Measurements from ENCODE around the gene PSMB5.

Gene PSMB5

DNA sequence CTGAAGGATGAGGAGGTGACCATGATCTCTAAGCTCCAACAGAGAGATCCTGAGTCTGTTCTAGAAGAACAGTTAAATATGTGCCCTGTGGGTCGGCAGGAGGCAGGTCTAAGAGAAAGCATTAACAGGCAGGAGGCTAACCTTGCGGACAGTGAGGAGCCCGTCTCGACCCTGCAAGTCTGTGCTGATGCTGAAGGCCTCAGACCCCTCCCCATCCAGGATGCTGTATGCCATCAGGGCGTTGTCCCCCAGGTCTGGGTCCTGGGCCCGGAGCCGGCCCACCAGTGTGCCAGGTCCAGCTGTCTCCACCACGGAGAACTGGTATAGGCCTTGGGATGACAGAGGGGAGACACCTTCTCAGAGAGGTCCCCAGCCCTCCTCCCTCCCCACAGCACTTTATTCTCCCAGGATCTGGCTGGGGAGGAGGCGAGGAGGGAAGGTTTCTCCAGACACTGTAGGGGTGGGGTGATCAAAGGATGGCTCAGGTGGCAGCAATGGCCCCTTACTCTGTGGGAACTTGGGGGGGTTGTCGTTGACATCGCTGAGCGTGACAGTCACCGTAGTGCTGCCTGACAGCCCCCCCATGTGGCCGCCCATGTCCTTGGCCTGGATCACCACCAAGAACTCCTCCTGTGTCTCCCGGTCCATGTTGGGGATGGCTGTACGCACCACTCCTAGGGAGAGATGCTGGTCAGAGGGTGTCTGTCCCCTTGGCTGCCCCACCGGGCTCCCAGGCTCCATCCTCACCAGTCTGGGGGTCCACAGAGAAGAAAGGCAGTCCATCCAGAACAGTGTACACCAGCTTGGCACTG is 19.5 kb upstream of the PSMB5 start:
- no peak for DNase-seq (ENCODE audit: extremely low spot score)
- ChIA-PET POLR2A (interaction anchor here (1.0 to 5.1 kb wide), 5 partner anchors 47 to 73 kb away, joined by 3 to 45 read pairs (median 4); no protein-coding TSS in a partner anchor), CTCF (interaction anchor here (0.7 to 9.0 kb wide), 4 partner anchors 34 to 70 kb away, joined by 3 to 159 read pairs (median 69); partner anchors contain the start of genes ACIN1, AJUBA and C14orf119)
- no peak for TF ChIP-seq TARDBP (IDR thresholded peaks at IDR 0.05)
- TF ChIP-seq, protein P1, sequence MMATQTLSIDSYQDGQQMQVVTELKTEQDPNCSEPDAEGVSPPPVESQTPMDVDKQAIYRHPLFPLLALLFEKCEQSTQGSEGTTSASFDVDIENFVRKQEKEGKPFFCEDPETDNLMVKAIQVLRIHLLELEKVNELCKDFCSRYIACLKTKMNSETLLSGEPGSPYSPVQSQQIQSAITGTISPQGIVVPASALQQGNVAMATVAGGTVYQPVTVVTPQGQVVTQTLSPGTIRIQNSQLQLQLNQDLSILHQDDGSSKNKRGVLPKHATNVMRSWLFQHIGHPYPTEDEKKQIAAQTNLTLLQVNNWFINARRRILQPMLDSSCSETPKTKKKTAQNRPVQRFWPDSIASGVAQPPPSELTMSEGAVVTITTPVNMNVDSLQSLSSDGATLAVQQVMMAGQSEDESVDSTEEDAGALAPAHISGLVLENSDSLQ (IDR thresholded peaks at IDR 0.05), result no peak
- TF ChIP-seq LEF1 (IDR thresholded peaks at IDR 0.05; ENCODE audit: borderline replicate concordance), result no peak
- no peak for TF ChIP-seq SP1 (IDR thresholded peaks at IDR 0.05)
- no peak for TF ChIP-seq CTBP1 (IDR thresholded peaks at IDR 0.05; ENCODE audit: borderline replicate concordance)
- no peak for TF ChIP-seq FOXM1 (IDR thresholded peaks at IDR 0.05; ENCODE audit: borderline replicate concordance)
- TF ChIP-seq ZNF384 (IDR thresholded peaks at IDR 0.05), result no peak
- TF ChIP-seq SUZ12 (IDR thresholded peaks at IDR 0.05), result no peak
- no peak for TF ChIP-seq ELF4 (IDR thresholded peaks at IDR 0.05)
- no peak for TF ChIP-seq NFRKB (IDR thresholded peaks at IDR 0.05)
- no peak for TF ChIP-seq HDGF (IDR thresholded peaks at IDR 0.05; ENCODE audit: borderline replicate concordance)
- TF ChIP-seq ARNT (IDR thresholded peaks at IDR 0.05), result no peak
- no peak for TF ChIP-seq L3MBTL2 (conservative IDR thresholded peaks at IDR 0.05)
- TF ChIP-seq BHLHE40 (IDR thresholded peaks at IDR 0.05; ENCODE audit: borderline replicate concordance), result no peak
- no peak for TF ChIP-seq FOXK2 (IDR thresholded peaks at IDR 0.05)
- no peak for TF ChIP-seq FOXA1 (IDR thresholded peaks at IDR 0.05)

DNA sequence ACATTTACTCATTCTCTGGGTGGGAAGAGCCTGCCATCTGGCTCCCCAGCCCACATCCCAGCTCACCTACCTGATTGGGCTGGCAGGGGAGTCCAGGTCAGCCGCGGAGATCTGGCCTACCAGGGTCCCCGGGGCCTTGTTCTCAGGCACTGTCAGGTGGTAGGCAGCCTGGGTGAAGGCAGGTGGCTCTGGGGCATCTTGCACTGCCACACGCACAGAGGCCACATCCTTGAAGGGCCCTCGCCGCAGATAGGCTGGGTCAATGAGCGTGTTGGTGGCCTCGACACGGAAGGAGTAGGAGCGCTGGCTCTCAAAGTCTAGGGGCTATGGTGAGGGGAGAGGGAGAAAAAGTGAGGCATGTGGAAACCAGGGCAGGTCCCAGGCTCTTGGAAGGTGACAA is 18.7 kb upstream of the PSMB5 start:
- TF ChIP-seq FOXM1 (IDR thresholded peaks at IDR 0.05; ENCODE audit: borderline replicate concordance), result no peak
- TF ChIP-seq SP1 (IDR thresholded peaks at IDR 0.05), result no peak
- TF ChIP-seq ZNF384 (IDR thresholded peaks at IDR 0.05), result no peak
- no peak for TF ChIP-seq FOXK2 (IDR thresholded peaks at IDR 0.05)
- TF ChIP-seq, protein P1 (IDR thresholded peaks at IDR 0.05), result no peak
- CTCF ChIA-PET, result interaction anchor here (0.7 to 9.0 kb wide), 3 partner anchors 33 to 67 kb away, joined by 5 to 133 read pairs (median 18); no protein-coding TSS in a partner anchor
- POLR2A ChIA-PET, result interaction anchor here (1.2 kb wide), 1 partner anchor 47 kb away, joined by 3 read pairs; no protein-coding TSS in a partner anchor
- DNase-seq (ENCODE audit: extremely low spot score), result no peak

DNA sequence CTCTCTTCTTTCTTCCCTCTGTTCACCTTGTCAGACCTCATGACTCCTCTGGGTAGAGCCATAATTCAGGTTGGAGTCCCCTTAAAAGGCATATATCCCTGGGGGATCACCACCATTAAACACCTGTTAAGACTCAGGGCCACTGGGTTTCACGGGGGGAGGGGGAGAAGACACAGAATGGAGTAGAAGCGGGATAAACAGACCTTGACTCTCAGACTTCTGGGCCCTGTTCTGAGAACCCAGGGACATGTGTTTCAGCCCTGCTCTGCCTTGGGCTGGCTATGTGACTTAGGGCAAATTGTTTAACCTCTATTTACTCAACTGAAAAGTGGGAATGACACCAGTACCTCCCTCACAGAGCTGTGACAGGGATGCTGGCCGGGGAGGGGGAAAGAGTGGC is 18.0 kb upstream of the PSMB5 start:
- TF ChIP-seq, protein P1 (IDR thresholded peaks at IDR 0.05), result no peak
- TF ChIP-seq SUZ12 (IDR thresholded peaks at IDR 0.05), result no peak
- TF ChIP-seq TARDBP (IDR thresholded peaks at IDR 0.05), result no peak
- no peak for TF ChIP-seq HDGF (IDR thresholded peaks at IDR 0.05; ENCODE audit: borderline replicate concordance)
- no peak for TF ChIP-seq CTBP1 (IDR thresholded peaks at IDR 0.05; ENCODE audit: borderline replicate concordance)
- no peak for TF ChIP-seq ZNF384 (IDR thresholded peaks at IDR 0.05)
- TF ChIP-seq FOXK2 (IDR thresholded peaks at IDR 0.05), result no peak
- TF ChIP-seq SP1 (IDR thresholded peaks at IDR 0.05), result no peak
- no peak for TF ChIP-seq BHLHE40 (IDR thresholded peaks at IDR 0.05; ENCODE audit: borderline replicate concordance)
- TF ChIP-seq NFRKB (IDR thresholded peaks at IDR 0.05), result no peak
- CTCF ChIA-PET, result interaction anchor here (2.7 to 9.0 kb wide), 2 partner anchors 59 to 66 kb away, joined by 18 to 133 read pairs; no protein-coding TSS in a partner anchor
- POLR2A ChIA-PET, result interaction anchor here (0.8 to 2.6 kb wide), 4 partner anchors 46 to 133 kb away, joined by 3 to 14 read pairs (median 4); partner anchors contain the start of gene RBM23
- no peak for DNase-seq (ENCODE audit: extremely low spot score)

DNA sequence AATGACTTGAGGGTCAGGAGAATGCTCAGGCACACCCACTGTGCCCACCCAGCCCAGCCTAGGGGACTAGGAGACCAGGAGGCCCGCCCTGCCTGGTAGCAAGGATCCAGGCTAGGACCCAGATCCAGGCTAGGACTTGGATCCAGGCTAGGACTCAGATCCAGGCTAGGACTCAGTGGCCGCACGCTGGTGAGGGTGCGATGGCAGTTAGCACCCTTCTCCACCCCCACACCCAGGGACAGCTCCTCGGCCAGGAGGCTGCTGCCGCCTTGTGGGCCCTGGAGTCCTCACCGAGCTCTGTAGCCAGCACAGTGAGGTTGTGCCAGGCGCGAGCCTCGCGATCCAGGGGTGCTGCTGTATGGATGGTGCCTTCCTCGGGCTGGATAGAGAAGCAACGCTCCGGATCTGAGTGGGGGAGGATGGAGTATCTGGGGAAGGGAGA is 17.5 kb upstream of the PSMB5 start:
- ChIA-PET CTCF (interaction anchor here (2.7 to 9.0 kb wide), 2 partner anchors 58 to 66 kb away, joined by 18 to 133 read pairs; no protein-coding TSS in a partner anchor), POLR2A (interaction anchor here (0.8 to 2.6 kb wide), 4 partner anchors 46 to 133 kb away, joined by 3 to 14 read pairs (median 4); partner anchors contain the start of gene RBM23)
- DNase-seq (ENCODE audit: extremely low spot score), result no peak
- no peak for TF ChIP-seq FOXM1 (IDR thresholded peaks at IDR 0.05; ENCODE audit: borderline replicate concordance)
- TF ChIP-seq SUZ12 (IDR thresholded peaks at IDR 0.05), result no peak
- no peak for TF ChIP-seq TARDBP (IDR thresholded peaks at IDR 0.05)
- TF ChIP-seq SP1 (IDR thresholded peaks at IDR 0.05), result no peak
- no peak for TF ChIP-seq HDGF (IDR thresholded peaks at IDR 0.05; ENCODE audit: borderline replicate concordance)
- TF ChIP-seq ELF4 (IDR thresholded peaks at IDR 0.05), result no peak
- TF ChIP-seq FOXK2 (IDR thresholded peaks at IDR 0.05), result no peak
- TF ChIP-seq CTBP1 (IDR thresholded peaks at IDR 0.05; ENCODE audit: borderline replicate concordance), result no peak
- no peak for TF ChIP-seq BHLHE40 (IDR thresholded peaks at IDR 0.05; ENCODE audit: borderline replicate concordance)
- no peak for TF ChIP-seq NFRKB (IDR thresholded peaks at IDR 0.05)
- no peak for TF ChIP-seq LEF1 (IDR thresholded peaks at IDR 0.05; ENCODE audit: borderline replicate concordance)
- TF ChIP-seq FOXA1 (IDR thresholded peaks at IDR 0.05), result no peak
- no peak for TF ChIP-seq ARNT (IDR thresholded peaks at IDR 0.05)
- no peak for TF ChIP-seq L3MBTL2 (conservative IDR thresholded peaks at IDR 0.05)
- TF ChIP-seq, protein P1 (IDR thresholded peaks at IDR 0.05), result no peak
- TF ChIP-seq ZNF384 (IDR thresholded peaks at IDR 0.05), result no peak
